ENCODE results near the gene FADS2.

The FADS2 gene

DNA sequence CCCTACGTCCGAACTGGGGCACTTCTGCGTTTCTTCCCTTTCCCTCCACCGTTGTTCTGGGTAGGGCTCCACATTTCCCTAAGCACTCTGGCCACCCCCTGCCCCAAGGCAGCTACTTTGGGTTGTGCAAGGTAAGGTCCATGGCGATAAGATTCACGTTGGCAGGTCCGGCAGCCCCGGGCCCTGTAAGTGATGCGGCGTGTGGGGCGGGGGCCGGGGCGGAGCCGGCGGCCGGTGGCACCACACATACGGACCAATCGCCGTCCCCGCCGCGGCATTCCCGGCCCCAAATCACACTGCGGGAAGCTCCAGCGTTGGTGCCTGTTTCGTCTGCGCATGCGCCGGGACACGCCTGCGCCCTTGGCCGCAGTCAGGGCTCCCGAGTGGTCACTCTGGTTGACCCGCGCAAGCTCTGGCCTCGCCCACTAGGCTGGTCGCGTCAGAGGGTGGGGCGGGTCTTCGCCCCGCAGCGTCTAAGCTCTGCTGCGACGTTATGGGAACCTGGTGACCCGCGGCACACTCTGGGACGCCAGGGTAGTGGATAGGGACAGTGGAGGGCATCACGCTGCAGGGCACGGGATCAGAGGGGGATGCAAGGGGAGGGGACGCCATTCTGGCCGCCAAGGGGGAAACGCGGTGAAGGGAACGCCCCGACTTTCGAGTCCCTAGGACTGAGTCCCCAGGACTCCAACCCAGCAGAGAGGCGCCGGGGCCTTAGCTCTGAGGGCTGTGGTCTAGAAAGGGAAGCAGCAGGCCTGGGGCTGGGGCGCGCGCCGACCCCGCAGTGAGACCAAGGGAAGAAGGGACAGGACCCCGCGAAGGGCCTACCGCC, 12.9 kb upstream of the FADS2 start:
- peaks cover 5% of the 10 kb centered on the region for H3K4me1 ChIP-seq (ENCODE audit: insufficient read depth, low read length)
- no peaks in the 10 kb centered on the region for H3K27me3 ChIP-seq (ENCODE audit: control insufficient read depth in 1 of 2, insufficient read depth in 2 of 2, low read length in 2 of 2)
- H3K36me3 ChIP-seq (ENCODE audit: insufficient read depth, low read length), result peaks cover 16% of the 10 kb centered on the region
- peak overlapping the region; percentile 97 for H3K27ac ChIP-seq (ENCODE audit: low read depth, low read length)
- peak overlapping the region; percentile 57 to 88 for H3K4me3 ChIP-seq (ENCODE audit: low read depth in 1 of 2, low read length in 2 of 2)
- peak overlapping the region; percentile 50 for H3K9ac ChIP-seq (ENCODE audit: low read length)
- H3K9me3 ChIP-seq (ENCODE audit: low read length), result no peaks in the 10 kb centered on the region

DNA sequence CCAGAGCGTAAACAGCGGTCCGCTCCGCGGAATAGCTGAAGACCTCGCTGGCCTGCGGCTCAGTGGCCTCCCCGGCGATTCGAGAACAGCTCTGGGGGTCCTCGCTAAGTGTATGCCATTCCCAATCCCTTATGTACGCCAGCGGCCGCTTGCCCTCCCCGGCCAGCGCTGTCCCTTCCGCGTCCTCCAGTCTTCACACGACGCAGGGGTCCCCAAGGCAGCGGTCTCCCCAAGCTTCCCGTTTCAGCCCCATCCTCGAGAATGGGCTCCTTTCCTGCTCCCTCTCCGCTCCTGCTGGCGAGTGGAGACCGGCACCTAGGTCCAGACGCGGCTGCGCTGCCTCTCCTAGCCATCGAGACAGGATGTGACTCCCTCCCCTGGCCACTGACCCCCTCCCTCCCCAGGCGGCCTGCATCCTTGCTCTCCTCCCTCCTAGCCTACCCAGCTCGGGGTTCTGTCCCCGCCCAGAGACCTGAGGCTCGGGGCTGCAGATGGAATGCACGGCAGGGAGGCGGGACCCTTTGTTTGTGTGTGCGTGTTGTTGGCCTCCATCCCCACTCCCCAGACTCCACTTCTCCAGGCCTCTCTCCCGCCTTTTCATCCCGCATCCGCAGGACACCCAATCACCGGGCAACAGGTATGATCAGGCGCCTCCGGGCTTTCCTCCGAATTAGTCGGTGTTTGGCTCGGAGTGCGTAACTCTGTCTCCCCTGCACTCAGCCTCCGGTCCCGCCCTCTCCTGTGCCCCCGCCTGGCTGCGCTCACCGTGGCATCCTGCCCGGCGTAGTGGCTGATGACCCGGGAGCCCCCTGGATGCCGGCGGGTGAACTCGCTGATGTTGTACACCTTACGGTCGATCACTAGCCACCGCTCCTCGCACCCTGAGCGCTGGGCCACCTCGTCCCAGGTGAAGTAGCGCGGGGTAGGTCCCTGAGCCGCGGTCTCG, 12.0 kb upstream of the FADS2 start:
- peak overlapping the region; percentile 57 to 88 for H3K4me3 ChIP-seq (ENCODE audit: low read depth in 1 of 2, low read length in 2 of 2)
- peak overlapping the region; percentile 50 for H3K9ac ChIP-seq (ENCODE audit: low read length)
- peaks cover 7% of the 10 kb centered on the region for H3K36me3 ChIP-seq (ENCODE audit: insufficient read depth, low read length)
- H3K9me3 ChIP-seq (ENCODE audit: low read length), result no peaks in the 10 kb centered on the region
- H3K27ac ChIP-seq (ENCODE audit: low read depth, low read length), result peak overlapping the region; percentile 97
- no peaks in the 10 kb centered on the region for H3K27me3 ChIP-seq (ENCODE audit: control insufficient read depth in 1 of 2, insufficient read depth in 2 of 2, low read length in 2 of 2)
- peaks cover 5% of the 10 kb centered on the region for H3K4me1 ChIP-seq (ENCODE audit: insufficient read depth, low read length)

DNA sequence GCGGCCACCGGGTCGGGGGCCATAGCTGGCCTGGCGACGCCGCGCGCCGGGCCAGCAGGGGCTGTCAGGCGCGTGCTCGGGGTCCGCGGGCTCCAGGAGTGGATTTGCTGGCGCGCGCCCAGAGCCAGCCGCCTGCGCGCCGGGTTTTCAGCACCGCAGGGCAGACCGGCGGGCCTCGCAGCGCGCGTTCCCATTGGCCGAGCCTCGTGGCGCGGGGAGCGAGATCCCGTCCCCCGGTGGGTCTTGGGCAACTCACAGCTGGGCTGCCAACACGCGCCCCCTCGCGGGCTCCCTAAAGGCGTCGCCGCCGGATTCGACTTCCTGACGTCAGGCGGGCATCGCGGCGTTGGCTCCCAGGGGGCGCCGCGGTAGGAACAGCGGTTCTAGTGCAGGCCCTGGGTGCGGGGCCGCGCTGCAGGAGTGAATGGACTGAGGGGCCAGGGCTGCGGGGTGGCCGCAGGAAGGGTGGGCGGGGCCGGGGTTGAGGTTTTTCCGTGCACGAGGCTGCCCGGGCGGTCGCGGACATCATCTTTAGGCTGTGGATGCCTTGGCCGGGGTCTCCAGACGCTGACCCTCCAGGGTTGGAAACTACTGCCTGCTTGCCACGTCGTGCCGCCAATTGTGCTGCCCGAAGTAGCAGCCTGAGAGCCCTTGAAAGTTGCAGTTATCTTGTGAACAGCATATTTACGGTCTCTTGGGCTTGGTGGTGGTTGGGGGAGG, 11.2 kb upstream of the FADS2 start, which contains the start of gene FADS1:
Gene FADS1 (minus strand): TSS at position 268 of the 720 bp plus-strand sequence. CDS start 74 bp downstream, at position 194.
- H3K36me3 ChIP-seq (ENCODE audit: insufficient read depth, low read length), result peaks cover 6% of the 10 kb centered on the region
- H3K9me3 ChIP-seq (ENCODE audit: low read length), result no peaks in the 10 kb centered on the region
- H3K9ac ChIP-seq (ENCODE audit: low read length), result peak within 1 kb of the TSS; percentile 50
- no peaks in the 10 kb centered on the region for H3K27me3 ChIP-seq (ENCODE audit: control insufficient read depth in 1 of 2, insufficient read depth in 2 of 2, low read length in 2 of 2)
- H3K4me1 ChIP-seq (ENCODE audit: insufficient read depth, low read length), result peaks cover 5% of the 10 kb centered on the region
- H3K4me3 ChIP-seq (ENCODE audit: low read depth in 1 of 2, low read length in 2 of 2), result peak within 1 kb of the TSS; percentile 57 to 88
- H3K27ac ChIP-seq (ENCODE audit: low read depth, low read length), result peak within 1 kb of the TSS; percentile 97

GRCh38 chr11:61817471-61818202, 10.5 kb upstream of the FADS2 start:
- Histone ChIP-seq H3K27ac (ENCODE audit: low read depth, low read length) (peak overlapping the region; percentile 24), H3K4me1 (ENCODE audit: insufficient read depth, low read length) (peaks cover 5% of the 10 kb centered on the region), H3K4me3 (ENCODE audit: low read depth in 1 of 2, low read length in 2 of 2) (peak overlapping the region in 1 of 2 donors; percentile 39), H3K9me3 (ENCODE audit: low read length) (no peaks in the 10 kb centered on the region), H3K9ac (ENCODE audit: low read length) (no peak overlapping the region), H3K36me3 (ENCODE audit: insufficient read depth, low read length) (no peaks in the 10 kb centered on the region), H3K27me3 (ENCODE audit: control insufficient read depth in 1 of 2, insufficient read depth in 2 of 2, low read length in 2 of 2) (no peaks in the 10 kb centered on the region)

DNA sequence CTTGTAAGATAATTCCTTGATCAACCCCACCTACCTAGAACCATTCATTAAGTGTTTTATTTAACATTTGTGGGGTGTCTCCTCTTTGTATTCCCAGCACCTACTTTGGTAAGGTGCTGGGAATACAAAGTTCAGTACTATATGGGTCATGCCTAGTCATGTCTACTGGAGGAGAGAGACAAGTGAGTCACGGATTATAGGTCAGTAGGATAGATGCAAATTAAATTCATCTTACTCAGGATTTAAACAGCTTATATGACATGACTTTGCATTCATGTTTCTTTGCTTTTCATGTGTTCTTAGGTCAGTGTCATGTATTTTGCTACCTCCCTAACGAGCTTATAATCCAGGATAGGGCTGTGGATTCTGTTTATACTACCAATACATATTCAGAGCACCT, 7.9 kb upstream of the FADS2 start:
- H3K27me3 ChIP-seq (ENCODE audit: control insufficient read depth in 1 of 2, insufficient read depth in 2 of 2, low read length in 2 of 2), result no peaks in the 10 kb centered on the region
- no peaks in the 10 kb centered on the region for H3K9me3 ChIP-seq (ENCODE audit: low read length)
- no peak overlapping the region for H3K4me3 ChIP-seq (ENCODE audit: low read depth in 1 of 2, low read length in 2 of 2)
- H3K27ac ChIP-seq (ENCODE audit: low read depth, low read length), result no peak overlapping the region
- H3K36me3 ChIP-seq (ENCODE audit: insufficient read depth, low read length), result no peaks in the 10 kb centered on the region
- H3K4me1 ChIP-seq (ENCODE audit: insufficient read depth, low read length), result peaks cover 5% of the 10 kb centered on the region
- no peak overlapping the region for H3K9ac ChIP-seq (ENCODE audit: low read length)

DNA sequence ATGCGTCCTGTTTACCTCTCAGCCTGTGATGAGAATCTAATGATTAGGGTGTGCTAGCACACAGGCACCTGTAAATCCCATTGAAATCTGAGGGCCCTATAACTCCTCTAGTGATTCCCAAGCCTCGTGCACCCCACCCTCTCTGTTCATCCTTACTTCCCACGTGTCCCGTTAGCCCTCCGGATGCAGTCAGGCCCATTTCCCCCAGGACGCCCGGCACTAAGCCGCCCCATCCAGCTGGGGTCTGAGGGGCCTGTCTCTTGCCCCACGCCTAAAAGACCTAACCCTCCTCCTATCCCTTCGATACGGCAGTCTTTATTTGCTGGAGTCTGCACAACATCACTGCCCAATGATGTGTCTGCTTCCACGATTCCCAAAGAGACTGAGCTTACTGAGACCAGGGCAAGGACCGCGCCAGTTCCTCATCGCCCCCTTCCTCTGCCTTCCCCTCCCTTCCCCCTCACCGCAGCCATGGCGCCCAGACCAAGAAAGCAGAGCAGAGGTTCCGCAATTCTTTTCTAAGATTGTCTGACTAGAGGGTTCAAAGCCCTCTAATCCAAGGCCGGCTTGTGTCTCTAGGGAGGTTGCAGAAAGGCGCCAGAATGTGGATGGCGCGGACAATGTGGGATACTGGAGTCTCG, 1.1 kb upstream of the FADS2 start:
- peaks cover 32% of the 10 kb centered on the region for H3K4me1 ChIP-seq (ENCODE audit: insufficient read depth, low read length)
- H3K9me3 ChIP-seq (ENCODE audit: low read length), result no peaks in the 10 kb centered on the region
- peak overlapping the region; percentile 95 for H3K27ac ChIP-seq (ENCODE audit: low read depth, low read length)
- H3K36me3 ChIP-seq (ENCODE audit: insufficient read depth, low read length), result no peaks in the 10 kb centered on the region
- no peak overlapping the region for H3K9ac ChIP-seq (ENCODE audit: low read length)
- peak overlapping the region; percentile 61 to 92 for H3K4me3 ChIP-seq (ENCODE audit: low read depth in 1 of 2, low read length in 2 of 2)
- H3K27me3 ChIP-seq (ENCODE audit: control insufficient read depth in 1 of 2, insufficient read depth in 2 of 2, low read length in 2 of 2), result no peaks in the 10 kb centered on the region

DNA sequence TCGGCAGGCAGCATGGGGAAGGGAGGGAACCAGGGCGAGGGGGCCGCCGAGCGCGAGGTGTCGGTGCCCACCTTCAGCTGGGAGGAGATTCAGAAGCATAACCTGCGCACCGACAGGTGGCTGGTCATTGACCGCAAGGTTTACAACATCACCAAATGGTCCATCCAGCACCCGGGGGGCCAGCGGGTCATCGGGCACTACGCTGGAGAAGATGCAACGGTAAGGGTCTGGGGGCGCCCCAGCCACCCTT, 204 bp downstream of the FADS2 start:
- no peak overlapping the region for H3K9ac ChIP-seq (ENCODE audit: low read length)
- H3K27ac ChIP-seq (ENCODE audit: low read depth, low read length), result peak overlapping the region; percentile 95
- H3K4me1 ChIP-seq (ENCODE audit: insufficient read depth, low read length), result peaks cover 32% of the 10 kb centered on the region

GRCh38 chr11:61828629-61829407, 718 bp downstream of the FADS2 start:
- H3K27ac ChIP-seq (ENCODE audit: low read depth, low read length), result peak overlapping the region; percentile 95

More for the DNA sequence above, 204 bp downstream of the FADS2 start:
- H3K4me3 ChIP-seq (ENCODE audit: low read depth in 1 of 2, low read length in 2 of 2), result peak overlapping the region; percentile 61 to 92
- no peaks in the 10 kb centered on the region for H3K27me3 ChIP-seq (ENCODE audit: control insufficient read depth in 1 of 2, insufficient read depth in 2 of 2, low read length in 2 of 2)
- H3K9me3 ChIP-seq (ENCODE audit: low read length), result no peaks in the 10 kb centered on the region
- no peaks in the 10 kb centered on the region for H3K36me3 ChIP-seq (ENCODE audit: insufficient read depth, low read length)

DNA sequence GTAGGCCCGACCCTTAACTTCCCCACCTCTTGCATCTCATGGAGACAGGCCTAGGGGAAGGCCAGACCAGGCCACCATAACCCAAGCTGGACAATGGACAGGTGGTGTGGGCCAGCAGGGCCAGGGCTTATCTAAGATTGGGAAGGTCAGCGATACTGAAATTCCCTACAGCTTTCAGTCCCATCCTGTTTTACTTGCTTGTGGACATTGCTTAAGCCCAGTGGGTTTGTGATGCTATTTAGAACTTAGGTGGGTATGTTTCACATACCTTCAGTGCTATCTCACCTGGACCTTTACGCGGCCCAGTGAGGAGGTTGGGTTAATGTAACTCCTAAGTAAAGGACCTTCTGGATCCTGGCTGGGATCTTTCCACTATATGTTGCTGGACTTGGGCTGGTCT, 1.7 kb downstream of the FADS2 start:
- Histone ChIP-seq H3K27me3 (ENCODE audit: control insufficient read depth in 1 of 2, insufficient read depth in 2 of 2, low read length in 2 of 2) (no peaks in the 10 kb centered on the region), H3K36me3 (ENCODE audit: insufficient read depth, low read length) (no peaks in the 10 kb centered on the region), H3K9me3 (ENCODE audit: low read length) (no peaks in the 10 kb centered on the region), H3K9ac (ENCODE audit: low read length) (no peak overlapping the region), H3K27ac (ENCODE audit: low read depth, low read length) (peak overlapping the region; percentile 28), H3K4me3 (ENCODE audit: low read depth in 1 of 2, low read length in 2 of 2) (no peak overlapping the region), H3K4me1 (ENCODE audit: insufficient read depth, low read length) (peaks cover 38% of the 10 kb centered on the region)

More at GRCh38 chr11:61828629-61829407, 718 bp downstream of the FADS2 start:
- no peaks in the 10 kb centered on the region for H3K36me3 ChIP-seq (ENCODE audit: insufficient read depth, low read length)
- H3K9ac ChIP-seq (ENCODE audit: low read length), result no peak overlapping the region
- H3K4me1 ChIP-seq (ENCODE audit: insufficient read depth, low read length), result peaks cover 32% of the 10 kb centered on the region
- no peaks in the 10 kb centered on the region for H3K27me3 ChIP-seq (ENCODE audit: control insufficient read depth in 1 of 2, insufficient read depth in 2 of 2, low read length in 2 of 2)
- H3K9me3 ChIP-seq (ENCODE audit: low read length), result no peaks in the 10 kb centered on the region
- peak overlapping the region; percentile 61 to 92 for H3K4me3 ChIP-seq (ENCODE audit: low read depth in 1 of 2, low read length in 2 of 2)

Measured in muscle layer of colon (tissue), 2 donors.